Neural cell (in vitro differentiated cells): ENCODE results near the gene KIF23. TPM values are rescaled to one million over a fixed set of nuclear protein-coding genes. Genes with fewer than 3 reads are reported as not detected.

Experiments used
- H2AFZ ChIP-seq: fragments of 200-600, 300-800 bp; sonication (generic), shearing (Covaris generic); 2 replicates; pipeline ENCODE4 v1.6.0; 2014; ENCODE audit warnings: low read depth, mild to moderate bottlenecking, antibody characterized with exemption, low read length, moderate library complexity
- H3F3A ChIP-seq: fragments of 200-600 bp; shearing (Covaris generic); 2 replicates; pipeline ENCODE4 v1.6.1; 2016; ENCODE audit warnings: mild to moderate bottlenecking, moderate library complexity, mixed read lengths, antibody characterized with exemption, low read length; ENCODE audit not compliant: insufficient read depth, poor library complexity, severe bottlenecking
- H3K27ac ChIP-seq: fragments of 200-600, 300-800 bp; sonication (generic), shearing (Covaris generic); 2 replicates; pipeline ENCODE4 v1.5.1; 2014; ENCODE audit warnings: mild to moderate bottlenecking, low read length, moderate library complexity
- H3K27me3 ChIP-seq: fragments of 300-800, 200-600 bp; sonication (generic), shearing (Covaris generic); 2 replicates; pipeline ENCODE4 v1.6.0; 2014; ENCODE audit warnings: mild to moderate bottlenecking, low read depth, low read length, moderate library complexity; ENCODE audit not compliant: insufficient read depth
- H3K36me3 ChIP-seq: fragments of 300-800, 200-600 bp; sonication (generic), shearing (Covaris generic); 2 replicates; pipeline ENCODE4 v1.5.1; 2014; ENCODE audit warnings: mild to moderate bottlenecking, antibody characterized with exemption, low read length, moderate library complexity; ENCODE audit not compliant: insufficient read depth
- H3K4me2 ChIP-seq: fragments of 300-800, 200-600 bp; sonication (generic), shearing (Covaris generic); 2 replicates; pipeline ENCODE4 v1.6.0; 2014; ENCODE audit warnings: mild to moderate bottlenecking, low read length
- H3K4me3 ChIP-seq: fragments of 300-800, 200-600 bp; sonication (generic), shearing (Covaris generic); 2 replicates; pipeline ENCODE4 v1.5.1; 2014; ENCODE audit warnings: mild to moderate bottlenecking, low read length, moderate library complexity
- H3K79me2 ChIP-seq: fragments of 200-600 bp; shearing (Covaris generic); replicated peaks from 2 replicates; pipeline ENCODE4 v1.6.0; 2014; ENCODE audit warnings: mild to moderate bottlenecking, low read length, moderate library complexity; ENCODE audit not compliant: insufficient read depth
- H3K9ac ChIP-seq: fragments of 300-800, 200-600 bp; sonication (generic), shearing (Covaris generic); 2 replicates; pipeline ENCODE4 v1.6.1; 2016; ENCODE audit warnings: mild to moderate bottlenecking, low read length, mixed read lengths
- H3K9me2 ChIP-seq: fragments of 200-600 bp; shearing (Covaris generic); 2 replicates; pipeline ENCODE4 v1.6.1; 2016; ENCODE audit warnings: mild to moderate bottlenecking, low read length, mixed read lengths; ENCODE audit not compliant: insufficient read depth
- H3K9me3 ChIP-seq: fragments of 200-600, 300-800 bp; sonication (generic), shearing (Covaris generic); 2 replicates; pipeline ENCODE4 v1.6.1; 2016; ENCODE audit warnings: mild to moderate bottlenecking, mixed run types, low read length, moderate library complexity, mixed read lengths
- H4K20me1 ChIP-seq: fragments of 200-600 bp; shearing (Covaris generic); 2 replicates; pipeline ENCODE4 v1.6.1; 2016; ENCODE audit warnings: mild to moderate bottlenecking, mixed run types; ENCODE audit not compliant: insufficient read depth
- CTCF ChIP-seq: fragments of 450-650 bp; IDR thresholded peaks from 2 replicates; pipeline ENCODE4 v1.5.1; 2014; ENCODE audit warnings: antibody characterized with exemption, mild to moderate bottlenecking, moderate library complexity; ENCODE audit not compliant: poor library complexity, severe bottlenecking
- EP300 ChIP-seq: fragments of 450-650 bp; conservative IDR thresholded peaks from 2 replicates; pipeline ENCODE4 v1.6.1; 2014; ENCODE audit warnings: antibody characterized with exemption, mild to moderate bottlenecking, moderate library complexity; ENCODE audit not compliant: poor library complexity, severe bottlenecking
- EZH2 ChIP-seq: fragments of 200-600, 300-800 bp; shearing (Covaris generic), sonication (generic); IDR thresholded peaks from 2 replicates; pipeline ENCODE4 v1.6.1; 2014; ENCODE audit warnings: antibody characterized with exemption, low read length, borderline replicate concordance, mild to moderate bottlenecking; ENCODE audit not compliant: insufficient read depth, poor library complexity, severe bottlenecking
- MXI1 ChIP-seq: fragments of 450-650 bp; conservative IDR thresholded peaks from 2 replicates; pipeline ENCODE4 v1.6.1; 2014; ENCODE audit warnings: antibody characterized with exemption, mild to moderate bottlenecking; ENCODE audit not compliant: poor library complexity, severe bottlenecking
- POLR2AphosphoS5 ChIP-seq: IDR thresholded peaks from 2 replicates; pipeline ENCODE4 v1.6.1; 2012
- RAD21 ChIP-seq: fragments of 450-650 bp; conservative IDR thresholded peaks from 2 replicates; pipeline ENCODE4 v1.6.1; 2014; ENCODE audit warnings: antibody characterized with exemption, mild to moderate bottlenecking, moderate library complexity
- REST ChIP-seq: IDR thresholded peaks from 2 replicates; pipeline ENCODE4 v1.6.1; 2012; ENCODE audit warnings: borderline replicate concordance
- SMC3 ChIP-seq: fragments of 450-650 bp; conservative IDR thresholded peaks from 2 replicates; pipeline ENCODE4 v1.6.1; 2014; ENCODE audit warnings: antibody characterized with exemption, mild to moderate bottlenecking, moderate library complexity; ENCODE audit not compliant: poor library complexity
- TAF1 ChIP-seq: IDR thresholded peaks from 2 replicates; pipeline ENCODE4 v1.6.1; 2012; ENCODE audit warnings: low read depth
- polyA plus RNA-seq: library from polyadenylated mRNA; depleted of rRNA; stranded (reverse); fragments of >200 nt; gene quantifications from 2 replicates; pipeline ENCODE4 v1.2.3, GENCODE V29; 2014

The KIF23 gene
- polyA plus RNA-seq, 1 donor from 2014 or later, result 1.7 TPM

- H3K9ac ChIP-seq, result no peak overlapping the region
- H3K4me2 ChIP-seq, result no peak overlapping the region
- H3K9me3 ChIP-seq, result peaks cover 4% of the 10 kb centered on the region
- H3K9me2 ChIP-seq, result no peaks in the 10 kb centered on the region
- H2AFZ ChIP-seq, result no peak overlapping the region
- H3K27ac ChIP-seq, result no peak overlapping the region
- no peak overlapping the region for H3K4me3 ChIP-seq
- no peaks in the 10 kb centered on the region for H3K36me3 ChIP-seq
- TF ChIP-seq REST, result no peak
- no peak for TF ChIP-seq MXI1
- TF ChIP-seq EP300, result no peak
- no peak for TF ChIP-seq RAD21
- TF ChIP-seq CTCF, result no peak
- no peak for TF ChIP-seq TAF1
- no peak for TF ChIP-seq SMC3
- TF ChIP-seq POLR2AphosphoS5, result no peak
- TF ChIP-seq EZH2, result no peak
- no peaks in the 10 kb centered on the region for H3K27me3 ChIP-seq
- no peaks in the 10 kb centered on the region for H3F3A ChIP-seq
- H3K79me2 ChIP-seq, result no peaks in the 10 kb centered on the region
- no peaks in the 10 kb centered on the region for H4K20me1 ChIP-seq
These were observed 81.9 kb downstream of the KIF23 start for GRCh38 chr15:69496001-69496400.

- Histone ChIP-seq H3K79me2 (no peaks in the 10 kb centered on the region), H3K27ac (no peak overlapping the region), H3K9me3 (no peaks in the 10 kb centered on the region), H3K4me3 (no peak overlapping the region), H4K20me1 (no peaks in the 10 kb centered on the region), H2AFZ (no peak overlapping the region), H3F3A (no peaks in the 10 kb centered on the region), H3K27me3 (no peaks in the 10 kb centered on the region), H3K4me2 (no peak overlapping the region), H3K9ac (no peak overlapping the region), H3K36me3 (no peaks in the 10 kb centered on the region), H3K9me2 (no peaks in the 10 kb centered on the region)
- no peak for TF ChIP-seq EZH2
- no peak for TF ChIP-seq REST
- no peak for TF ChIP-seq CTCF
- TF ChIP-seq TAF1, result no peak
These were observed 82.9 kb downstream of the KIF23 start for GRCh38 chr15:69497076-69497475.
